Chondrocyte (in vitro differentiated cells): ENCODE data around the gene PPM1H. TPM values are rescaled to one million over a fixed set of nuclear protein-coding genes. Genes with fewer than 3 reads are reported as not detected.
"Not testable (repeated sequence)": the region's sequence is repeated elsewhere in the genome, so short reads cannot be mapped to it uniquely, and the experiment has no call there.

ENCODE experiments used
- DNase-seq: peaks from one replicate; pipeline ENCODE4 v3.0.0; 2021; ENCODE audit warnings: mixed read lengths, low spot score
- H3K27ac Mint-ChIP-seq: one replicate; pipeline ENCODE4 v1.8.0; 2021; ENCODE audit warnings: mild to moderate bottlenecking, moderate library complexity, mixed read lengths; ENCODE audit not compliant: unreplicated experiment
- H3K27me3 Mint-ChIP-seq: 2 replicates; pipeline ENCODE4 v1.8.0; 2021; ENCODE audit warnings: low read depth, mixed read lengths
- H3K36me3 Mint-ChIP-seq: 2 replicates; pipeline ENCODE4 v1.8.0; 2021; ENCODE audit warnings: low read depth, mixed read lengths
- H3K4me1 Mint-ChIP-seq: 2 replicates; pipeline ENCODE4 v1.8.0; 2021; ENCODE audit warnings: low read depth, mild to moderate bottlenecking, mixed read lengths
- H3K4me3 Mint-ChIP-seq: one replicate; pipeline ENCODE4 v1.8.0; 2021; ENCODE audit warnings: mild to moderate bottlenecking, moderate library complexity, mixed read lengths; ENCODE audit not compliant: unreplicated experiment
- H3K9me3 Mint-ChIP-seq: 2 replicates; pipeline ENCODE4 v1.8.0; 2021; ENCODE audit warnings: low read depth, mixed read lengths
- total RNA-seq: library from RNA; stranded (reverse); gene quantifications from 3 replicates; pipeline ENCODE4 v1.2.1, GENCODE V29; 2021
- TF ChIP-seq, protein P1 (sequence below): fragments of 200-600 bp; sonication (generic); IDR thresholded peaks from 2 replicates; pipeline ENCODE4 v1.5.0; 2021; ENCODE audit warnings: antibody characterized with exemption, mild to moderate bottlenecking, moderate library complexity

PPM1H gene
- total RNA-seq, 1 donor from 2014 or later = 34.3 TPM

DNA sequence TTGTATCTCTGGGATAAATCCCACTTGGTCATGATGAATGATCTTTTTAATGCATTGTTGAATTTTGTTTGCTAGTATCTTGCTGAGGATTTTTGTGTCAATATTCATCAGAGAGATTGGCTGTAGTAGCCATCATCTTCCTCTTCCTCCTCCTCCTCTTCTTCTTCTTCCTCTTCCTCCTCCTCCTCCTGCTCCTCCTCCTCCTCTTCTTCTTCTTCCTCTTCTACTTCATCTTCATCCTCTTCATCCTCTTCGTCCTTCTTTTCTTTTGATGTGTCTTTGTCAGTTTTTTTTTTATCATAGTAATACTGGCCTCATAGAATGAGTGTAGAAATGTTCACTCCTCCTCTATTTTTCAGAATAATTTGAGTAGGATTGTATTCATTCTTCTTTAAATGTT is 15.4 kb upstream of the PPM1H start:
- no peak for DNase-seq
- Mint-ChIP-seq H3K4me1 (no peaks in the 10 kb centered on the region), H3K9me3 (peaks cover 15% of the 10 kb centered on the region), H3K27me3 (no peaks in the 10 kb centered on the region), H3K36me3 (no peaks in the 10 kb centered on the region), H3K4me3 (no peak overlapping the region), H3K27ac (no peak overlapping the region)
- TF ChIP-seq, protein P1, sequence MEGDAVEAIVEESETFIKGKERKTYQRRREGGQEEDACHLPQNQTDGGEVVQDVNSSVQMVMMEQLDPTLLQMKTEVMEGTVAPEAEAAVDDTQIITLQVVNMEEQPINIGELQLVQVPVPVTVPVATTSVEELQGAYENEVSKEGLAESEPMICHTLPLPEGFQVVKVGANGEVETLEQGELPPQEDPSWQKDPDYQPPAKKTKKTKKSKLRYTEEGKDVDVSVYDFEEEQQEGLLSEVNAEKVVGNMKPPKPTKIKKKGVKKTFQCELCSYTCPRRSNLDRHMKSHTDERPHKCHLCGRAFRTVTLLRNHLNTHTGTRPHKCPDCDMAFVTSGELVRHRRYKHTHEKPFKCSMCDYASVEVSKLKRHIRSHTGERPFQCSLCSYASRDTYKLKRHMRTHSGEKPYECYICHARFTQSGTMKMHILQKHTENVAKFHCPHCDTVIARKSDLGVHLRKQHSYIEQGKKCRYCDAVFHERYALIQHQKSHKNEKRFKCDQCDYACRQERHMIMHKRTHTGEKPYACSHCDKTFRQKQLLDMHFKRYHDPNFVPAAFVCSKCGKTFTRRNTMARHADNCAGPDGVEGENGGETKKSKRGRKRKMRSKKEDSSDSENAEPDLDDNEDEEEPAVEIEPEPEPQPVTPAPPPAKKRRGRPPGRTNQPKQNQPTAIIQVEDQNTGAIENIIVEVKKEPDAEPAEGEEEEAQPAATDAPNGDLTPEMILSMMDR = no peak

DNA sequence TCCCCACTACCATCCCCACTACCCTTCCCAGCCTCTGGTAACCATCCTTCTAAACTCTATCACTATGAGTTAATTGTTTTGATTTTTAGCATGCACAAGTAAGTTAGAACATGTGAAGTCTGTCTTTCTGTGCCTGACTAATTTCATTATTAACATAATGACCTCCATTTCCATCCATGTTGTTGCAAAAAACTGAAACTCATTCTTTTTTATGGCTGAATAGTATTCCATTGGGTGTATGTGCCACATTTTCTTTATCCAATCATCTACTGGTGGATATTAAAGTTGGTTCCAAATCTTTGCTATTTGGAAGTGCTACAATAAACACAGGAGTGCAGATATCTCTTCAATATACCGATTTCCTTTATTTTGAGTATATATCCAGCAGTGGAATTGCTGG is 13.2 kb upstream of the PPM1H start:
- H3K4me1 Mint-ChIP-seq = no peaks in the 10 kb centered on the region
- peaks cover 3% of the 10 kb centered on the region for H3K27me3 Mint-ChIP-seq
- TF ChIP-seq, protein P1 = no peak
- H3K4me3 Mint-ChIP-seq = no peak overlapping the region
- no peak overlapping the region for H3K27ac Mint-ChIP-seq
- H3K9me3 Mint-ChIP-seq = peaks cover 15% of the 10 kb centered on the region
- DNase-seq = no peak
- no peaks in the 10 kb centered on the region for H3K36me3 Mint-ChIP-seq

DNA sequence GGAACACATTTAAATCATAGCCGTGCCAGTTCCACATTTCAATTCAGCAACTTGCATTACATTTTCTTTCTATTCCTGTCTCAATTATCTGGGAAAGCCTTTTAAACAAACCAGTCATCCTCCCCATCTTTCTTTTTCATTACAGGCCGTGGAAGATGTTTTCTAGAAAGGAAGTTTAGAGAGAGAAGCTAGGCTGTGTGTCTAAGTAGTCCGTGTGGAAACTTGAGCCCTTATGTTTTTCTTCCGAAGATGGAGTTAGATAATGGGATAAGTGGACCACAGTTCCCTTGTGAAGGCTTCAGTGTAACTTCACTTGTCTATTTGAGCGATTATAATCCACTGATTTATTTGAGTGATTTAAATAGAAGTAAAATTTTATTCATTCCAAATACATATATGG is 12.4 kb upstream of the PPM1H start:
- TF ChIP-seq, protein P1 = no peak
- no peak overlapping the region for H3K27ac Mint-ChIP-seq
- peaks cover 3% of the 10 kb centered on the region for H3K27me3 Mint-ChIP-seq
- no peaks in the 10 kb centered on the region for H3K4me1 Mint-ChIP-seq
- H3K36me3 Mint-ChIP-seq = no peaks in the 10 kb centered on the region
- DNase-seq = no peak
- peaks cover 15% of the 10 kb centered on the region for H3K9me3 Mint-ChIP-seq
- H3K4me3 Mint-ChIP-seq = no peak overlapping the region

DNA sequence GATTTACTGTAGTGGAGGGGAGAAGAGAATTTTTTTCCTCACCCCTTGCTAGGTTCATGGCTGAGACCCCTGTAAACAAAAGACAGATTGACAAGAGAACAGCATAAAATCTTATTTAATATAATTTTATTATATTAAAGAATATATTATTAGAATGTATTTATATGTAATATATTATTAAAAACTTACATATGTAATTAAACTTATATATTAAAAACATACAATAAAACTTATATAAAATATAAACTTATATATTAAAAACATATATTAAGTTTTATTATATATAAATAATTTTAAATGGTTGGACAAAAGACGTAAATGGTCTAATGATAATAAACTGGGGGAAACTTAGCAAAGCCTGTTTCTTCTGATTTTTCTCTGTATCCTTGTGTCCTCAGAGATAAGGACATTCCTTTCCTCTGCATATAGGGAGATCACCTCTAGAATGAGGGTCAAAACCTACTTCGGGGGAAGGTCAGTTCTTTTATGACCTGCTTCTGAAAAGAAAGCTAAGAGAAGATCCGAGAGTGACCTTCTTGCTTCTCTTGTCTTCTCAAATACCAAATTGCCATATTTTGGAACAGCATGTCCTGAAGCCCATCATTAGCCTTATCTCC is 8.9 kb upstream of the PPM1H start:
- peaks cover 2% of the 10 kb centered on the region for H3K4me1 Mint-ChIP-seq

DNA sequence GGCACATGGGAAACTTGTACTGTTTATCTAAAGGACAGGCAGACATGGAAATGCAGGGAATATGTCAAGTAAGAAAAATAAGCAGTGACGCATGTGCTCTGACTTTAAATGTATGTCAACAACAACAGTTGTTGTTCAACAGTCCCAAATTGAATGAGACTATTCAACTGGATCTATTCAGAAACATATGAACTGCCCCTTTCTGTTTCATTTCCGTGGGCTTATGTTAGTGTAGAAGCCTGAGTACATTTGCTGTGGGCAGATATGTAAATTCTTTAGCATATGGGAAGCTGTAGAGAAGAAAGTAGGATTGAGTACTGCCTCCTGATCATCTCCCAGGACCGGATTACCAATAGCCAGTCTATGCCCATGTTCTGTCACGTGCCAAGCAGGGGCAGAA is 7.4 kb upstream of the PPM1H start:
- H3K9me3 Mint-ChIP-seq = not testable (repeated sequence)

More for the DNA sequence above, 8.9 kb upstream of the PPM1H start:
- TF ChIP-seq, protein P1 = no peak
- no peaks in the 10 kb centered on the region for H3K36me3 Mint-ChIP-seq
- peaks cover 3% of the 10 kb centered on the region for H3K27me3 Mint-ChIP-seq
- peaks cover 7% of the 10 kb centered on the region for H3K9me3 Mint-ChIP-seq
- no peak for DNase-seq
- H3K4me3 Mint-ChIP-seq = no peak overlapping the region
- no peak overlapping the region for H3K27ac Mint-ChIP-seq

DNA sequence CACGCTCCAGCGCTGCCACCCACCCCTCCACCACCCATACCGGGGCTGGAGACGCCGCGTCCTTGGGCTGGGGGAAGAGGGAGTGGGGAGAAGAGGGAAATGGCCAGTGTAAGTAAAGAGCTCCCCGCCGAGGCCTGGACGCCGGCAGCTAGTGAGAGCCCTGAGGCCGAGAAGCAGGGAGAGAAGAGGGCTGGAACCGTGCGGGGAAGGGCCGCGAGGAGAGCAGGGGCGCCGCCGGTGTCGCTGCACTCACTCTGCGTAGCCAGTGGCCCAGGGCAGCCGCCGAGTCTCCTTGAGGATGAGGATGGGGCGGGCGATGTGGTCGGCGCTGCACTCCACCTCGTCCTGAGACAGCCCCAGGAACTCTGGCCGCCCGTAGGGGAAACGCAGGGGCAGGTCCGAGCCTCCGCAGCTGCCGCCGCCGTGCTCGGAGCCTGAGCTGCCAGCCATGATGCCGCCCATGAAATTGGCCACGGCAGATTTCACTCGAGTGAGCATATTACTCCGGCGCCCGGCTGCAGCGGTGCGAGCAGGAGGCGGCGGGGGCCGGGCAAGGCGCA is 631 bp downstream of the PPM1H start:
- H3K9me3 Mint-ChIP-seq = no peaks in the 10 kb centered on the region
- peaks cover 35% of the 10 kb centered on the region for H3K4me1 Mint-ChIP-seq
- no peaks in the 10 kb centered on the region for H3K27me3 Mint-ChIP-seq
- H3K36me3 Mint-ChIP-seq = peaks cover 4% of the 10 kb centered on the region
- TF ChIP-seq, protein P1 = no peak
- DNase-seq = no peak
- peak overlapping the region; percentile 98 for H3K27ac Mint-ChIP-seq
- H3K4me3 Mint-ChIP-seq = peak overlapping the region; percentile 100

More for the DNA sequence above, 7.4 kb upstream of the PPM1H start:
- H3K27ac Mint-ChIP-seq, H3K4me1 Mint-ChIP-seq, DNase-seq, H3K36me3 Mint-ChIP-seq, H3K4me3 Mint-ChIP-seq, H3K27me3 Mint-ChIP-seq: not testable (repeated sequence)
